ENCODE measurements around the gene XDH. TPM values are rescaled to one million over a fixed set of nuclear protein-coding genes. Genes with fewer than 3 reads are reported as not detected.

XDH gene
- total RNA-seq, 2 donors from 2014 or later = 47.4 to 75.2 TPM

DNA sequence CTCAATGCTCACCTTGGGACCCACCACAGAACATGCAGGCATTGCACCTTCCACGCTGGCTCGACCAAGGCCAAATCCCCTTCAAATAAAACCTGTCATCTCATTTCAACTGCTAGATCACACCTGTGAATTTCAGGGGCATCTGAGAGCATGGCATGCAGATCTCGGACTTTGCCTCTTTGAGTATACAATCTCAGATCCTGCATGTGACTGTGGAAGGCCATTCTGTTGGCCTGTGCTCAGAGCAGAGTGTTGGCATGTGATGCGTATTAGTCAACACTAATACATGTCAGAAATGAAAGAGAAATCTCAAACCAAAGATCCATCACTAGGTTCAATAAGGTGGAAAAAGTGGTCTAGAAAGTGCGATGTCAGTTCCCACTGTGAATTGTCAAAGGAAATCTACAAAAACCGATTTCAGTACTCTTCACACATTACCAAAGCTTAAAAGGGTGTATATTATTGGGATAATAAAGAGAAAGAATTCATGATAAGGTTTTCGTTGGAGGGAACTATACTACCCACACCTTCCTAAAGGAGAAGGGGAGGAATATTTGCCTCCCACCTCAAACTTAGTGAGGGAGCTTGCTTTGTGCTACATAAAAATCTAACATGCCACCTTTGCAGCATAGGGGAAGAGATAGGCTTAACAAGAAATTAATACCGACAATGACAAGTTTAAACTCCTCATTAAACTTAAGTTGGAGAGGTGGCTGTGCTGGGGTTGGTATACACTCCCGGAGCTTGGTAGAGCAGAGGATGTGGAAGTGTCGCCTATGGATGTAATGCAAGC lies 7.8 kb downstream of the XDH start:
- ATAC-seq (no peak), DNase-seq (no peak)
- intact Hi-C loops (cut with DNase I, micrococcal nuclease) = no loop called here

DNA sequence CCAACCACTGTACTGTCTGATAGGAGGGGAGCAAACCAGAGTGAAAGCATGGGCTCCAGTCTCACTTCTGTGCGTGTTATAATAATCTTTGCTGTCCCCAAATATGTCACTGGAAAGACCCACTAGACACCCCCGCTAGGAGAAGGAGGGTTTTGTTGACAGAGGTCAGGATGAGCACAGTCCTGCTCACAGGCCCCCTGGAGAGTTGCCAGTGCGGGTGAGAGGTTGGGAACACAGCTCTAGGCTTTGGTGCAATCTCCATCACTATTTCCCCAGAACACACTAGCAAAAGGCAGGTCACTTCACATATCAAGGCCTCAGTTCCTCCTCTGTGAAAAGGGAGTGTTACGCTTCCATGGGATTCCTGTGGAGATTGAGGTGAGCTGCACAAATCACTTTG lies 9.7 kb downstream of the XDH start:
- no peak for ATAC-seq
- DNase-seq = no peak
- intact Hi-C loops (cut with DNase I, micrococcal nuclease) = no loop called here

GRCh38 chr2:31404302-31404701 lies 10.2 kb downstream of the XDH start:
- intact Hi-C loops (cut with DNase I, micrococcal nuclease) = no loop called here
- no peak for ATAC-seq
- DNase-seq = no peak

DNA sequence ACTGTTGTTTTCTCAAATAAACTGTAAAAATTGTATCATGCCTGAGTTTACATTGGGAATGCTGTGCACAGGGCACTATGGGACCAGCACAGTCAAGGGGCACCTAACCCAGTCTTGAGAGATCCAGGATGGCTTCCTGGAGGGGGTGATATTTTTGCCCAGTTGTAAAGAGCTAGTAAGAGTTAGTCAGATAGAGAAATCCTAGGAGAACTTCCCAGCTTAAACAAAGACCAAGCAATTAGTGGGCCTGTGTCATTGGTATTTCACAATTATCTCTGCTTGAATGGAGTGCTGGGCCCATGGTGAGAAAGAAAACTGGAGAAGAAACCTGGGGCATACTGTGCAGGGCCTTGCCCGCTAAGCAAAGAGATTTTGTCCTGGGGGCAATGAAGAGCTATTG lies 12.2 kb downstream of the XDH start:
- intact Hi-C loops (cut with DNase I, micrococcal nuclease) = no loop called here
- ATAC-seq (no peak), DNase-seq (no peak)

GRCh38 chr2:31401580-31401979 lies 13.0 kb downstream of the XDH start:
- DNase-seq (no peak), ATAC-seq (no peak)
- intact Hi-C loops (cut with DNase I, micrococcal nuclease) = no loop called here

- DNase-seq (no peak), ATAC-seq (no peak)
- intact Hi-C loops (cut with DNase I, micrococcal nuclease) = no loop called here
Observed at GRCh38 chr2:31398881-31399280, 15.7 kb downstream of the XDH start.

DNA sequence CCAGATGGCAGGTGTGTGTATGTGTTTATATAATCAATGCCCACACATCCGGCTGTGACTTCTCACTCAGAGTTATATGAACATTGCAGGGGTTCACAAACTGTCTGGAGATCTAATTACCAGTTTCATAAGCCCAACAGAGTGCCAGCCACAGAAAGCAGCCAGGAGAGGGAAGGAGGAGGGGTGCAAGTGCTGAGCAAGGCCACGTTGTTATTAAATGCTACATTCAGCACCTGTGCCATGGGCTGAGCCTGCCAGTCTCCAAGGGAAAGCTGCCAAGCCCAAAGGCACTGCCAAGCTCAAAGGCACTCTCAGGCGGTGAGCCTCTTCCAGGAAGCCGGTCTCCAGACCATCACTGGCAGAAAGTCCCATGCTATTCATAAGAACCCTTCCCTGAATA lies 17.4 kb downstream of the XDH start:
- intact Hi-C loops (cut with DNase I, micrococcal nuclease) = no loop called here
- DNase-seq (no peak), ATAC-seq (no peak)

DNA sequence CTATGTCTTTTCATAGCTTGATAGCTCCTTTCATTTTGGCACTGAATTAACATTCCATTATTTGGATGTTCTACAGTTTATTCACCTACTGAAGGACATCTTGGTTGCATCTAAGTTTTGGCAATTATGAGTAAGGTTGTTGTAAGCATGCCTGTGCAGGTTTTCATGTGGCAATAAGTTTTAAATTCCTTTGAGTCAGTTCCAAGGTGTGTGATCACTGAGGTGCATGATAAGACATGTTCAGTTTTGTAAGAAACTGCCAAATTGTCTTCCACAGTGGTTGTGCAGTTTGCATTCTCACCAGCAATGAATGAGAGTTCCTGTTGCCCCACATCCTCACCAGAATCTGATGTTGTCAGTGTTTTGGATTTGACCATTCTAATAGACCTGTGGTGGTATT lies 24.2 kb downstream of the XDH start:
- DNase-seq (no peak), ATAC-seq (no peak)
- intact Hi-C loops (cut with DNase I, micrococcal nuclease) = no loop called here

DNA sequence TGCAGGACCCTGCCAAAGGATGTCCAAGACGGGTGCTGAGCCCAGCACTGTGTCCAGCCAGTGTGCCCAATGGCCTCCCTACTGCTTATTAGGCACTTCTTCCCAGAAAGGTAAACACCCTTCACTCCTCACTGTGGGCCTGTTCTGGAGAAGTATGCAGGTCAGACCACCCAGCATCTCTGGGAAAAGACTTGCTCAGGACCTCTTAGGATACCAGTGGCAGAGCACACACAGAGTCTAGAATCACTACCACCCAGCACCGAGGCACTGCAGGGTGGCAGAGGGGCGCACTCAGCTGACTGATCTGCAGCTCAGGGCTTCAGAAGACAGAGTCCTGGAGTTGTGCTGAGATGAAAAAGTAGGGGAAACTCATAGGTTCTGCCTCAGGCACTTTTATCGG lies 25.8 kb downstream of the XDH start:
- intact Hi-C loops (cut with DNase I, micrococcal nuclease) = no loop called here
- no peak for ATAC-seq
- no peak for DNase-seq

- no peak for DNase-seq
- no peak for ATAC-seq
- intact Hi-C loops (cut with DNase I, micrococcal nuclease) = no loop called here
Observed at GRCh38 chr2:31387850-31388249, 26.7 kb downstream of the XDH start.

GRCh38 chr2:31386648-31387047 lies 27.9 kb downstream of the XDH start:
- DNase-seq (no peak), ATAC-seq (no peak)
- intact Hi-C loops (cut with DNase I, micrococcal nuclease) = no loop called here

DNA sequence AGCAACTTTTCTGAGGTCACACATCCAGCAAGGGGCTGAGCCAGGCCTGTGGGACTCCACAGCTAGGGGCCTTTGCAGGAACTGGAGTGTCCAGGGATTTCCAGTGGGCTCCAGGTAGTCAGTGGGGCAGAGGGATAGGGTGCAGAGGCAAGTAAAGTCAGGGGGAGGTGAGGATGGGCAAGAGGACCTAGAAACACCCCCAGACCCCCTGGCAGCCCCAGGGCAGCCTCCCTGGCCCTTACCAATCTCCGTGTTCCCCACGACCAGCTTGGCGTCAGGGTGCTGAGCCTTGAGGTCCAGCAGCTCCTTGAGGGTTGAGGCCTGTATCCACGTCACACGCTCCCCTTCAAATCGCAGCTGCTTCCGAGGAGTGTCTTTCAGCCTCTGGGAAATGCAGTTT lies 28.4 kb downstream of the XDH start:
- no peak for ATAC-seq
- intact Hi-C loops (cut with DNase I, micrococcal nuclease) = no loop called here
- no peak for DNase-seq

DNA sequence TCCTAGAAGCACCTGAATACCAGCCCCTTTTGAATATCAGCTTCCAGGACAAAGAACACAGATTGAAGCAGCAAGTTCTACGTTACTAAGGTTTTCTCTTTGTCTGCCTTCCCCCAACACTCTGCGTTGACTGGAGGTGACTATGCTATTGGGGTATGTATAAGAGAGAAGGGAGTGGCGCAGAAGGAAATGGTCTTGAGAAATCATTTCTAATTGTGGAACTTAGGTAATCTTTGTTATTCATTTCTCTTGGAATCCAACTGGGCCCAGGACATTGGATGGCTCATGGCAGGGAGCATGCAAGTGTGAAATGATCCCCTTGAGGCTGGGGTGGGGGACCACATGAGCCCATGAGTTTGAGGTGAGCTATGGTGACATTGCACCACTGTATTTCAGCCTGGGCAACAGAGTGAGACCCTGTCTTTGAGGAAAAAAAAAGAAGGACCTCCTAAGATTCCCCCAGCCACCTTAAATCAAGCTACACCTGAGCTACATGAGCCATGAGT lies 29.7 kb downstream of the XDH start:
- DNase-seq (no peak), ATAC-seq (no peak)
- intact Hi-C loops (cut with DNase I, micrococcal nuclease) = no loop called here

GRCh38 chr2:31384351-31384750 lies 30.2 kb downstream of the XDH start:
- DNase-seq (no peak), ATAC-seq (no peak)
- intact Hi-C loops (cut with DNase I, micrococcal nuclease) = no loop called here

GRCh38 chr2:31383471-31384153 lies 30.9 kb downstream of the XDH start:
- intact Hi-C loops (cut with DNase I, micrococcal nuclease) = no loop called here

DNA sequence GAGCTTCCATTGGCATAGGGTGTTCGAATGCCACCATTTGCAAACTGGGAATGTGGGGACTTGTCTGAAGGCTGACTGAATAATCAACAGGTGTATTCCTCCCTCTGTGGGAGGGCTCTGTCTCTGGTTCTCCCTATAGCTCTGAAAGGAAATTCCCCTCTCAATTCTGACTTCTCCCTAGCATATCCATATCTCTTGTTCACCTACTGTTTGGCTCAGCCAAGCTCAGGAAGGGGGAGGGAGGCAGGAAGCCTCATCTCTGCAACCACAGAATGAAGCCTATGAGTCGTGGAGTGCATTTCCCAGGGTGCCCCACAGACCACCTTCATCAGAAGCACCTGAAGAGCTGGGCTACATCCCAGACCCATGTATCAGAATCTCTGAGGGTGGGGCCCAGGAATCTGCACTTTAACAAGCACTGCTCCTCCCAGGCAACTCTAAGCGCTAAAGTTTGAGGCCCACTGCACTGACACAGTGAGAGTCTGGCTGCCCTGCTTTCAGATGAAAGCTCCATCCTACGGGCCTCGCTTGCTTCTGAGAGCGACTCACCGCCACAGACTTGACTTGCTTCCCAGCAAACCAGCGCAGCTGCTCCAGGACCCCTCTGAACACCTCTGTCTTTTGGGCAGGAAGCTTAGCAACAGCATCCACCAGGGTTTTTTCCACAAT lies 32.0 kb downstream of the XDH start:
- intact Hi-C loops (cut with DNase I, micrococcal nuclease) = no loop called here
- no peak for ATAC-seq

More at GRCh38 chr2:31383471-31384153, 30.9 kb downstream of the XDH start:
- no peak for ATAC-seq
- DNase-seq = no peak

DNA sequence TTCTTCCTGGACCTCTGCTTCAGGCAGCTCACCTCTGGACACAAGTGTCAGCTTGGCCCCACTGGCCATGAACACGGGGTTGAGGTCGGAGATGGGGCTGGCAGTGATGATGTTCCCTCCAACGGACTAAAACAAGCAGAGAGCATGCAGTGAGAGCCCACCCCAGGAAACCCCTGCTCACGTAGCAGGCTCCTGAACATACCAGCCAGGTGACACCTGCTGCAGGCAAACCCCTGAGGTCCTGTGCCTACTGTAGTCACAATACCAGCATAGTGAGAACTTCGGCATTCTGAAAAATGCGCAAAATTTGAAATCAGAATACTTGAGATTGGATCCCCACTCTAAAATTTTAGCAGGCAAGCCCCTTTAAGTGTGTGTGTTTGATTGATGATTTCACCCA lies 32.9 kb downstream of the XDH start:
- intact Hi-C loops (cut with DNase I, micrococcal nuclease) = no loop called here
- DNase-seq = no peak
- no peak for ATAC-seq

More for the DNA sequence above, 32.0 kb downstream of the XDH start:
- no peak for DNase-seq

DNA sequence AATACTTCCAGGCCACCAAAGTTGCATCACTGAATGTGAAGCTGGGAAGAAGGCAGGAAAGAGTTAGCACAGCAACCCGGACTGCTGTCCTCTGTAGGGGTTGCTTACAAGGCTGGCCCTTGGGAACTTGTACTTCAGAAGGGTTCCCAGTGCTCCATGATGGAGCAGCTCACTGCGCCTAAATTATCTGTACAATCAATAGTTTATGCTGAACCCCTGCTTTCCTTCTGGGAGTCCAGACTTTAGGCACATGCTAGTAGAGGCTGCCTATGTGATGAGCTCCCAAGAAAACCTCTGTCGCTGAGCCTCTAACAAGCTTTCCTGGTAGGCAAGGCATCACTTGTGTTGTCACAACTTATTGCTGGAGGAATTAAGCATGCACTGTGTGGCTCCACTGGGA lies 34.3 kb downstream of the XDH start:
- no peak for ATAC-seq
- intact Hi-C loops (cut with DNase I, micrococcal nuclease) = no loop called here
- no peak for DNase-seq

GRCh38 chr2:31379747-31380146 lies 34.8 kb downstream of the XDH start:
- ATAC-seq (no peak), DNase-seq (no peak)
- intact Hi-C loops (cut with DNase I, micrococcal nuclease) = no loop called here
